SH-SY5Y (cell line): ENCODE data around the gene P4HA2.

Experiments
- GATA2 ChIP-seq: IDR thresholded peaks from 2 replicates; pipeline ENCODE4 v1.6.1; 2011; ENCODE audit warnings: mild to moderate bottlenecking, low read depth, low read length
- GATA3 ChIP-seq: IDR thresholded peaks from 2 replicates; pipeline ENCODE4 v1.6.1; 2011; ENCODE audit warnings: low read depth, mild to moderate bottlenecking, low read length, moderate library complexity

- TF ChIP-seq GATA3 = no peak
- TF ChIP-seq GATA2 = no peak
These were observed 17.9 kb upstream of the P4HA2 start for GRCh38 chr5:132245593-132245992.
